ENCODE results near the gene UBE2O.

Gene UBE2O

DNA sequence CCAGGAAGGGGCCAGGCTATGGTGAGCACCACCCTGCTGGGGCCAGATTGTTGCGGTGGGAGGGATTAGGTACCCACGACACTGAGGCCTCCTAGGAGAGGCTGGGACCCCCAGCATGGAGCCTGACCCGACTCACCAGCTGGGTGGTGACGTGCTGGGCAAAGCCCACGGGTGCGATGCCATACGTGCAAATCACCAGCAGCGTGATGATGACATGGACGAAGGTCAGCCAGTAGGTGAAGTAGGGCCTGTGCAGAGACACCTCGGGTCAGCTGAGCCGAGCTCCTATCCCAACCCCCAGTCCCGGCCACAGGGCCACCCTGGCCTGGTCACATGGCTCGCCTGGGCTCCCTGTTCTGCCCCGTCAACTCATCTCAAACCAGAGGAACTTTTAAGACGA is 21.9 kb upstream of the UBE2O start:
- H3K27me3 ChIP-seq (replicated peaks; ENCODE audit: control insufficient read depth, insufficient read depth, low read length, poor library complexity, severe bottlenecking), result no peaks in the 10 kb centered on the region
- no peak overlapping the region for H3K4me3 ChIP-seq (ENCODE audit: insufficient read depth, low read depth, low read length, poor library complexity, severe bottlenecking)
- H3K4me1 ChIP-seq (ENCODE audit: control insufficient read depth, insufficient read depth, low read length, poor library complexity, severe bottlenecking), result no peaks in the 10 kb centered on the region
- no peaks in the 10 kb centered on the region for H3K9me3 ChIP-seq (ENCODE audit: control insufficient read depth, low read length)
- no peak overlapping the region for H3K27ac ChIP-seq (ENCODE audit: insufficient read depth, low read length, poor library complexity, severe bottlenecking)
- no peak for DNase-seq
- peaks cover 39% of the 10 kb centered on the region for H3K36me3 ChIP-seq (ENCODE audit: control insufficient read depth, insufficient read depth, low read length)

- Histone ChIP-seq H3K4me3 (ENCODE audit: insufficient read depth, low read depth, low read length, poor library complexity, severe bottlenecking) (no peak overlapping the region), H3K9me3 (ENCODE audit: control insufficient read depth, low read length) (no peaks in the 10 kb centered on the region), H3K27ac (ENCODE audit: insufficient read depth, low read length, poor library complexity, severe bottlenecking) (no peak overlapping the region), H3K4me1 (ENCODE audit: control insufficient read depth, insufficient read depth, low read length, poor library complexity, severe bottlenecking) (no peaks in the 10 kb centered on the region), H3K36me3 (ENCODE audit: control insufficient read depth, insufficient read depth, low read length) (peaks cover 39% of the 10 kb centered on the region), H3K27me3 (replicated peaks; ENCODE audit: control insufficient read depth, insufficient read depth, low read length, poor library complexity, severe bottlenecking) (no peaks in the 10 kb centered on the region)
- DNase-seq, result no peak
Measured at GRCh38 chr17:76474238-76474637, 21.3 kb upstream of the UBE2O start.

DNA sequence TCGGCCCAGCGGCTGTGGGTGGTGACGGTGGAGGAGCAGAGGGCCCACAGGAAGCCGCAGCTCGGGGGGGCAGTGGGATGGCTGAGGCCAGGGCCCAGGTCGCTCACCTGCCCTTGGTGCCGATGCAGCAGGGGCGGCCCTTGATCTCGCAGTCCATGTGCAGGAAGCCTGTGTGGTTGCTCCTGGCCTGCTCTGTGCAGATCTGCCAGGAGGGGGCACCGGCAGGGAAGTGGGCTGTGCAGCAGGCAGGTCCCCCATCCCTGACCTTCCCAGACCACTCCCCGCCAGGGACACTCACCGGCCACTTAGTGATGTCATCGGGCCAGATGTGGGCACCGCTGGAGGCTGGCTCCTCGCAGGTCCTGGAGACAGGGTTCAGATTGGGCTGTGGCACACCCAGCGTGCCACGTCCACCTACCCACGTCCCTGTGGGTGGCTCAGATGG is 20.6 kb upstream of the UBE2O start:
- peaks cover 39% of the 10 kb centered on the region for H3K36me3 ChIP-seq (ENCODE audit: control insufficient read depth, insufficient read depth, low read length)

GRCh38 chr17:76472726-76473125 is 19.8 kb upstream of the UBE2O start:
- Histone ChIP-seq H3K4me1 (ENCODE audit: control insufficient read depth, insufficient read depth, low read length, poor library complexity, severe bottlenecking) (no peaks in the 10 kb centered on the region), H3K27ac (ENCODE audit: insufficient read depth, low read length, poor library complexity, severe bottlenecking) (no peak overlapping the region), H3K9me3 (ENCODE audit: control insufficient read depth, low read length) (no peaks in the 10 kb centered on the region), H3K27me3 (replicated peaks; ENCODE audit: control insufficient read depth, insufficient read depth, low read length, poor library complexity, severe bottlenecking) (no peaks in the 10 kb centered on the region), H3K4me3 (ENCODE audit: insufficient read depth, low read depth, low read length, poor library complexity, severe bottlenecking) (no peak overlapping the region), H3K36me3 (ENCODE audit: control insufficient read depth, insufficient read depth, low read length) (peaks cover 34% of the 10 kb centered on the region)
- DNase-seq, result no peak

More for the DNA sequence above, 20.6 kb upstream of the UBE2O start:
- no peaks in the 10 kb centered on the region for H3K9me3 ChIP-seq (ENCODE audit: control insufficient read depth, low read length)
- DNase-seq, result no peak
- H3K4me1 ChIP-seq (ENCODE audit: control insufficient read depth, insufficient read depth, low read length, poor library complexity, severe bottlenecking), result no peaks in the 10 kb centered on the region
- no peak overlapping the region for H3K27ac ChIP-seq (ENCODE audit: insufficient read depth, low read length, poor library complexity, severe bottlenecking)
- H3K4me3 ChIP-seq (ENCODE audit: insufficient read depth, low read depth, low read length, poor library complexity, severe bottlenecking), result no peak overlapping the region
- no peaks in the 10 kb centered on the region for H3K27me3 ChIP-seq (replicated peaks; ENCODE audit: control insufficient read depth, insufficient read depth, low read length, poor library complexity, severe bottlenecking)

DNA sequence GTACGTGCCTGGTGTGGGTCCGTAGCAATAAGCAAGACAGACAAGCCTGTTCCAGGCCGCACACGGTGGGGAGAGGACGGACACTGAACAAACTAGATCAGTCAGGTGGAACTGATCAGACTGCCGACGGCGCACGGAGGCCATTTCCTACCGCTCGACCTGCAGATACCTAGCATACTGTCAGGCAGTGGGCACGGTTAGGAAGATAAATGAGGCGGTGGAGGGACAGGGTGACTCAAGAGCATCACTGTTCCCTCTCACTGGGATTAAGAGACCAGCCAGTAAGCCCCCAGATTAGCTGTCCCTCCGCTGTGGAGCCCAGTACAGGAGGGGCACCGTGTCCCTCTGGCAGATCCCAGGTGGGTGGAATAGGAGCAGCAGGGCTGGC is 19.3 kb upstream of the UBE2O start:
- Histone ChIP-seq H3K4me1 (ENCODE audit: control insufficient read depth, insufficient read depth, low read length, poor library complexity, severe bottlenecking) (no peaks in the 10 kb centered on the region), H3K36me3 (ENCODE audit: control insufficient read depth, insufficient read depth, low read length) (peaks cover 34% of the 10 kb centered on the region), H3K4me3 (ENCODE audit: insufficient read depth, low read depth, low read length, poor library complexity, severe bottlenecking) (no peak overlapping the region), H3K27ac (ENCODE audit: insufficient read depth, low read length, poor library complexity, severe bottlenecking) (no peak overlapping the region), H3K9me3 (ENCODE audit: control insufficient read depth, low read length) (no peaks in the 10 kb centered on the region), H3K27me3 (replicated peaks; ENCODE audit: control insufficient read depth, insufficient read depth, low read length, poor library complexity, severe bottlenecking) (no peaks in the 10 kb centered on the region)
- DNase-seq, result no peak

- no peak for DNase-seq
- Histone ChIP-seq H3K4me3 (ENCODE audit: insufficient read depth, low read depth, low read length, poor library complexity, severe bottlenecking) (no peak overlapping the region), H3K36me3 (ENCODE audit: control insufficient read depth, insufficient read depth, low read length) (peaks cover 34% of the 10 kb centered on the region), H3K27ac (ENCODE audit: insufficient read depth, low read length, poor library complexity, severe bottlenecking) (no peak overlapping the region), H3K9me3 (ENCODE audit: control insufficient read depth, low read length) (no peaks in the 10 kb centered on the region), H3K27me3 (replicated peaks; ENCODE audit: control insufficient read depth, insufficient read depth, low read length, poor library complexity, severe bottlenecking) (no peaks in the 10 kb centered on the region), H3K4me1 (ENCODE audit: control insufficient read depth, insufficient read depth, low read length, poor library complexity, severe bottlenecking) (no peaks in the 10 kb centered on the region)
Measured at GRCh38 chr17:76471498-76472257, 18.7 kb upstream of the UBE2O start.

DNA sequence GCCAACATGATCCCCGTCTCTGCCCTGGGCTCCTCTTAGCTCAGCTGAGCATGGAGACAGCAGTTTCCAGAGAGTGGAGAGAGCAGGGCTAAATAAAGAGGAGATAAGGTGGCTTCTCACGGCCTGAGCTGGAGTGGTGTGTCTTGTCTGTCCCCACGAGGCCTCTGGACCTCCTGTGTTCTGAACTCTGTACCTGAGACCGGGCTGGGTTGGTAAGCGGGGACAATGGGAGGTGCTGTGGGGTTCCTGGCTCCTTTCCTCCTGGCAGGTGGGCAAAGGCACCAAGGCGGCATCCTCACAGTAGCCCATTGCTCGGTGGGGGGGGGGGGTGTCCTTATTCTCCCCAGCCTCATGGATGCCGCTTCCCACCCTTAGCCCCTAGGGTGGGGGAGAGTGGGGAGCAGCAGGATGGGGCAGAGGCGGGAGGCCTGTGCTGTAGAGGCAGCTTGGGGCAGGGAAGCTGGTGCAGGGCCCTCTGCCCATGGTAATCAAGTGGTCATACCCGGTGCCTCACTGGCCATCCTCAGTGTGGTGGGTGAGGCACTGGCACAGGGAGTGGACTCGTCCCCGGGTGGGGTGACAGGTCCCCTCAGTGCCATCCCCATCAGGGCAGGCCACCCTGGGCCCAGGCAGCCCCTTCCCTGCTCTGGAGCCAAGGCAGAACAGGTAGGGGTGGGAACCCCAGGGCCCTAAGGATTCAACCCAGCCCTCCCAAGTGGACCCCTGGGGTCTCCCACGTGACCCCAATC is 17.2 kb upstream of the UBE2O start:
- no peak for DNase-seq
- H3K27me3 ChIP-seq (replicated peaks; ENCODE audit: control insufficient read depth, insufficient read depth, low read length, poor library complexity, severe bottlenecking), result no peaks in the 10 kb centered on the region
- H3K4me1 ChIP-seq (ENCODE audit: control insufficient read depth, insufficient read depth, low read length, poor library complexity, severe bottlenecking), result no peaks in the 10 kb centered on the region
- peaks cover 34% of the 10 kb centered on the region for H3K36me3 ChIP-seq (ENCODE audit: control insufficient read depth, insufficient read depth, low read length)
- H3K27ac ChIP-seq (ENCODE audit: insufficient read depth, low read length, poor library complexity, severe bottlenecking), result no peak overlapping the region
- no peak overlapping the region for H3K4me3 ChIP-seq (ENCODE audit: insufficient read depth, low read depth, low read length, poor library complexity, severe bottlenecking)
- no peaks in the 10 kb centered on the region for H3K9me3 ChIP-seq (ENCODE audit: control insufficient read depth, low read length)

DNA sequence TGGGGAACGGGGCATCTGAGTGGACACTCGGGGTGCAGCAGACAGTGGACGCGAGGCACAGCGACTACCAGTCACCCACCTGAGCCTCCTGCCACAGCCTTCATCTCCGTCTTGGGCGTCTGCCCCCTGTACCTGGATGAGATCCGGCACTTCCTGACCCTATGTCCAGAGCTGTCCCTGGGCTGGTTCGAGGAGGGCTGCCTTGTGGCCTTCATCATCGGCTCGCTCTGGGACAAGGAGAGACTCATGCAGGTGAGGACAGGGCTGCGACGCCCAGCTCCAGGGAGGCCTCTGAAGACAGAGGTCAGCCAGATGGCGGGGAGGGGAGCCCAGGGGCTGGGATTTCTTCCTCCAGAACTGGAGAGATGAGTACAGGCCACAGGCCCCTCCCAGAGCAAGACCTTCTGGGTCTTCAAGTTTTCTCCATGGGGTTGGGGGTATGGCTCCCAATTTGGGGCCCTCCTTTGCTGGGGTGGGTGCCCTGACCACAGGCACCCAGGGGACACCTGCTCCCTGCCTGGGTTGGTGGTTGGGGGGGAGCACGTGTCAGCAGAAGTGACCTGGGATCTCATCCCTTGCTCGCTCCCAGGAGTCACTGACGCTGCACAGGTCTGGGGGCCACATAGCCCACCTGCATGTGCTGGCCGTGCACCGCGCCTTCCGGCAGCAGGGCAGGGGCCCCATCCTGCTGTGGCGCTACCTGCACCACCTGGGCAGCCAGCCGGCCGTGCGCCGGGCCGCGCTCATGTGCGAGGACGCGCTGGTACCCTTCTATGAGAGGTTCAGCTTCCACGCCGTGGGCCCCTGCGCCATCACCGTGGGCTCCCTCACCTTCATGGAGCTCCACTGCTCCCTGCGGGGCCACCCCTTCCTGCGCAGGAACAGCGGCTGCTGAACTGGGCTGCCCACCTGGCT is 16.4 kb upstream of the UBE2O start:
- Histone ChIP-seq H3K27ac (ENCODE audit: insufficient read depth, low read length, poor library complexity, severe bottlenecking) (no peak overlapping the region), H3K9me3 (ENCODE audit: control insufficient read depth, low read length) (no peaks in the 10 kb centered on the region), H3K36me3 (ENCODE audit: control insufficient read depth, insufficient read depth, low read length) (peaks cover 28% of the 10 kb centered on the region), H3K4me3 (ENCODE audit: insufficient read depth, low read depth, low read length, poor library complexity, severe bottlenecking) (no peak overlapping the region), H3K4me1 (ENCODE audit: control insufficient read depth, insufficient read depth, low read length, poor library complexity, severe bottlenecking) (no peaks in the 10 kb centered on the region), H3K27me3 (replicated peaks; ENCODE audit: control insufficient read depth, insufficient read depth, low read length, poor library complexity, severe bottlenecking) (no peaks in the 10 kb centered on the region)
- DNase-seq, result no peak

- no peak for DNase-seq
- no peaks in the 10 kb centered on the region for H3K4me1 ChIP-seq (ENCODE audit: control insufficient read depth, insufficient read depth, low read length, poor library complexity, severe bottlenecking)
- peaks cover 22% of the 10 kb centered on the region for H3K36me3 ChIP-seq (ENCODE audit: control insufficient read depth, insufficient read depth, low read length)
- H3K27ac ChIP-seq (ENCODE audit: insufficient read depth, low read length, poor library complexity, severe bottlenecking), result no peak overlapping the region
- H3K27me3 ChIP-seq (replicated peaks; ENCODE audit: control insufficient read depth, insufficient read depth, low read length, poor library complexity, severe bottlenecking), result no peaks in the 10 kb centered on the region
- H3K9me3 ChIP-seq (ENCODE audit: control insufficient read depth, low read length), result no peaks in the 10 kb centered on the region
- no peak overlapping the region for H3K4me3 ChIP-seq (ENCODE audit: insufficient read depth, low read depth, low read length, poor library complexity, severe bottlenecking)
Measured at GRCh38 chr17:76468634-76469010, 15.7 kb upstream of the UBE2O start.

Measured in effector memory CD4-positive, alpha-beta T cell (primary cell).